Measurements from ENCODE around the gene UNC79. TPM values are rescaled to one million over a fixed set of nuclear protein-coding genes. Genes with fewer than 3 reads are reported as not detected.

UNC79 gene
- total RNA-seq, result under 0.01 and 0.21 TPM in 2 replicates

GRCh38 chr14:93430315-93431035 is at the start of gene UNC79:
TSS of gene UNC79 (plus strand) at chr14:93430939. CDS start at chr14:93431030, 91 bp downstream.

Other genes with a start within 250 kb of the UNC79 start
- 20.2 and 21.6 TPM in 2 replicates for gene MOAP1, start 246.0 kb upstream of the UNC79 start, total RNA-seq
- gene LYSET, start 245.6 kb upstream of the UNC79 start, total RNA-seq, result 14.0 and 15.4 TPM in 2 replicates
- gene GON7, start 223.9 kb upstream of the UNC79 start, total RNA-seq, result 8.0 and 8.2 TPM in 2 replicates
- gene UBR7, start 223.7 kb upstream of the UNC79 start, total RNA-seq, result 16.4 and 24.5 TPM in 2 replicates
- 30.4 and 32.1 TPM in 2 replicates for gene BTBD7, start 97.9 kb upstream of the UNC79 start, total RNA-seq
- not detected in 2 replicates for gene COX8C, start 83.8 kb upstream of the UNC79 start, total RNA-seq